T-helper 1 cell (primary cell): ENCODE results near the gene NKD1.

ENCODE experiments used
- DNase-seq, 5 donors: peaks; one replicate each; pipeline ENCODE4 v3.0.0-alpha.2; 2012 to 2020

Gene NKD1

DNA sequence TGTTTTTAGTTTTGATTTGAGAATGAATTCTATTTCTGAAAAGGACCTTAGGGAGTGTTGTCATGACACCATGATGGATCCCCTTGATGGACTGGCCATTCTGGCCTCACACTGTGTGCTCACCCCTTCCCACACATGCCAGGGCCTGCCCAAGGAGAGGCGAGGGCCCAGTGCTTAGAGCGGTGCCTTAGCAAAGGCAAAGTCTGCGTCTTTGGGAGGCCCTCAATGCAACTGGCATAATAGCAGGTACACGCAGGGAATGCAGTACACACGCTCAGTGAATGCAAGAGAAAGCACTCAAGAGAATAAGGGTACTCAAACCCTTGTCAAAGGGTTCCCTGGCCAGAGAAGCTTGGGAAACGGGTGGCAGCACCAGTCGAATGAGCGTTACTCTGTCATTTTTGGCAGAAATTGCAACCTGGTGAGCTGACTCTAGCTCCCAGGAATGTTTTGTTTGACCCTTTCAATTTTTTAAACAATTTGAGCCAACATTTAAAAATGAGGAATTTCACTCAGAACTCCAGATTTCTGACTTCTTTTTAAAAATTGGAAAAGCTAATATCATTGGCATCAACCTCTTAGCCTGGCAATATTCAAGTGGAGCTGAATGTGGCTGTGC, 32.1 kb downstream of the NKD1 start:
- no peak for DNase-seq

GRCh38 chr16:50581845-50582244, 33.6 kb downstream of the NKD1 start:
- DNase-seq = no peak

DNA sequence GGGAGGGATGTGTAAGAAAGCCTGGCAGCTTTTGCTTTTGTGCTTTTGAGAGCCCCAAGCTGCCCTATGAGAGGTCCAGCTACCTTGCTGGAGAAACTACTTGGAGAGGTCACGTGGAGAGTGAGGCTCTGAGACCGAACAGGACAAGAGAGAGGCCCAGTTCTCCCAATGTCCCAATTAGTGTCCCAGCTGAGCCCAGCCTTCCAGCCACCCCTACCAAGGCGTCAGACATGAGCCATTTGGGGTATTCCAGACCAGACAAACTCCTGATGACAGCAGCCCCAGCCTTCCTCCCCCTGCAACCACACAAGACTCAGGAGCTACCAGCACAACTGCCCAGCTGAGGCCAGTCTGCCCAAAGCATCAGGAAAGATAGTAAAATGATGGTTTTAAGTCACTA, 35.0 kb downstream of the NKD1 start:
- DNase-seq = no peak

- no peak for DNase-seq
Measured at GRCh38 chr16:50584033-50584722, 36.0 kb downstream of the NKD1 start.

GRCh38 chr16:50585331-50585776, 37.2 kb downstream of the NKD1 start:
- no peak for DNase-seq

GRCh38 chr16:50587543-50587942, 39.3 kb downstream of the NKD1 start:
- no peak for DNase-seq

GRCh38 chr16:50588276-50588675, 40.1 kb downstream of the NKD1 start:
- DNase-seq = no peak

DNA sequence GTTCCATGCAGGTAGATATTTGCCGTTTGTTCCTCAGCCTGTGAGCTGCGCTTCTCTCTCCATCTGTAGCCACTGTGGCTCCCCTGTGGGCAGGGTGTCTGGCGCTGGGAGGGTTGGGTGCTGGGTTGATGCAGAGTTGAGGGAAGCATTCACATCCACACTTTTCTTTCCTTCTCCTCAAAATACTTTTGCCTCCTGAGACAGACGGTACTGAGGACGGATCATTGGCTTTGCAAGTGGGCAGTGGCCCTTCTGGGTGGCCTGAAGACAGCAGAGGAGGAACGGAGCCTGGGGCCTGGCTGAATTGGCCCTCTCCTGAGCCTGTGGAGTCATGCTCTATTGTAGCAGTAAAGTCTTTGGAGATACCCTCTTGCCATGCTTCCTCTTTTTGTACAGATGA, 43.0 kb downstream of the NKD1 start:
- no peak for DNase-seq

GRCh38 chr16:50591800-50592771, 43.9 kb downstream of the NKD1 start:
- DNase-seq = no peak

GRCh38 chr16:50592996-50593395, 44.8 kb downstream of the NKD1 start:
- no peak for DNase-seq

DNA sequence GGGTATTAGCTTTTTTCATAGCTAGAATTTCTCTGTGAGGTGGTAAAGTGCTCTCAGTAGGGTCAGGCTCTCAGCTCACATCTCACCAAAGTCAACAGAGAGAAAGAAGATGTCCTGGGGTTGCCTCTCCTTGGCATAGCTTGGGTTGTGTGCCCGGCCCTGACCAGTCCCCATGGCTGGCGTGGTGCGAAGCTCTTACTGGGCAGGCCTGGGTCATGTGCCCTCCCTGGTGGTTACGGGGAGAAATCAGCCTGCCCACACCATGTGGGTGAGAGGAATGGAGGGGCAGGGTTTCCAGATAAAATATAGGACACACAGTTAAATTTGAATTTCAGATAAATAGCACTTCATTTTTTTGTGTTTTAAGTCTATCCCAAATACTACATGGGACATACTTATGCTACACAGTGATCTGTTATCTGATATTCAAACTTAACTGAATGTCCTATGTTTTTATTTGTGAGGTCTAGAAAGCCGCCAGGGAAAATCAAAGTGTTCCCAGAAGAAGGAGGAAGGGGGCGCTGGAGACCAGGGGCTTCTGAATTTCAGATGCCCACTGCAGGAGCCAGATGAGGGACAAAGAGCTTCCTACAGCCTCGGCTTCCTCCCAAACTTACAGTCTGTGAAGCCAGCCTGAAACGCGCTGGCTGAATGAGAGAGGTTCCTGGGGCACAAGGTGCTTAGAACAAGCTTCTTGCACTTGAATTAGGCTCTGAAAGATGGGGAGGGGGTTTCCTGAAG, 45.4 kb downstream of the NKD1 start:
- DNase-seq = no peak

- no peak for DNase-seq
Measured at GRCh38 chr16:50594308-50595260, 46.4 kb downstream of the NKD1 start.

GRCh38 chr16:50595859-50596258, 47.7 kb downstream of the NKD1 start:
- DNase-seq = no peak

DNA sequence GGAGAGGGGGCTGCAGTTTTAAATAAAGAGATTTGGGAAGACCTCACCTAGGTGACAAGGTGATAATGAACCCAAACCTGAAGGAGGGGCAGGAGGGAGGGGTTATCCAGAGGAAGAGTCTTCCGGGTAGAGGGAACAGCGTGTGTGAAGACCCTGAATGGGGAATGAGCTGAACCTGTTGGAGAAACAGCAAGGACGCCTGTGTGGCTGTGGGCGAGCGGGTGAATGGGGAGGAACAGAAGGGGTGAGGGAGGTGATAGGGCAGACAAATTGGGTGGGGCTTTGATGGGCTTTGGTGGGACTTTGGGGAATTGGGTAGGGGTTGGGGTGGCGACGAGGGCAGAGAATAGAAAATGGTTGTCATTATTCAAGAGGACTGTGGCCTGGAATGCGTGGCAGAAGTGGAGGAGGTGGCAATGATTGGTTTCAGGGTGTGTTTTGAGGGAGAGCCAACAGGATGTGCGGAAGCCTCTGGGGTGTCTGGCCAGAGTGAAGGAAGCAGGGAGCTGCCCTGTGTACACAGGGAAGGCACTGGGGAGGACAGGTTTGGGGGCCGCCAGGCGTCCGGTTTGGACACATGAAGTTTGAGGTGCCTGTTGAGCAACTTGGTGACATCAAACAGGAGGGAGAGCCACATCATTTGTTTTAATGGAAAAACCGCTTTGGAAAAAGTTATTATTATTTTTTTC, 48.7 kb downstream of the NKD1 start:
- no peak for DNase-seq

DNA sequence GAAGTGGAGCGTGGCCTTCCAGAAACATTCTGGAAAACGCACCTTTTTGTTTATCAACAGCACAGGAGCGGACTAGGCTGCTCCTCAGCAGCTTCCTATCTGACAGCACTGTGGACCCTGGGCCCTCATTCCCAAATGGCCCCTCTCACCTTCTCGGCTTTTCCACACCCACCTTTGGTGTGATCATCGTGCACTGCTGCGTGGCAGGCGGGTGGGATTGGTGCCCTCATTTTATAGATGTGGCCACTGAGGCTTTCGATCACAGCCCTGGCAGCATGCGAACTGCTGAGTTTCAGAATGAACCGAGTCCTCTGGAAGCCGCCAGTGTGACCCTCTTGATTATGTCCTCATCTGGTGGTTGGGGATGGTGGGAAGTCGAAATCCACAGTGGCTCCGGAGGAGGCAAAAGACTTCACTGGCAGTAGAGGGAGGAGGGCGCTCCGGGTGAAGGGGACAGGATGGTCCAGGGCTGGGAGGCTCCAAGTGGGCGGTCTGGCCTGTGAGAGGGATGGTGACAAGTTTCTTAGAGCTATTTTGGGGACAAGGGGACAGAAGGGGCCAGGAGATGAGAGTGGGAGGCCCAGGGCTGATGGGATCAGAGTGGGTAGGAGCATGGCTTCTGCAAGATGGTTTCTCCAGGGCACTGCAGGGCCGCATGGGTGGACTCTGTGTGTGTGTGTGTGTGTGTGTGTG, 49.5 kb downstream of the NKD1 start:
- no peak for DNase-seq

GRCh38 chr16:50598256-50598894, 50.2 kb downstream of the NKD1 start:
- no peak for DNase-seq

DNA sequence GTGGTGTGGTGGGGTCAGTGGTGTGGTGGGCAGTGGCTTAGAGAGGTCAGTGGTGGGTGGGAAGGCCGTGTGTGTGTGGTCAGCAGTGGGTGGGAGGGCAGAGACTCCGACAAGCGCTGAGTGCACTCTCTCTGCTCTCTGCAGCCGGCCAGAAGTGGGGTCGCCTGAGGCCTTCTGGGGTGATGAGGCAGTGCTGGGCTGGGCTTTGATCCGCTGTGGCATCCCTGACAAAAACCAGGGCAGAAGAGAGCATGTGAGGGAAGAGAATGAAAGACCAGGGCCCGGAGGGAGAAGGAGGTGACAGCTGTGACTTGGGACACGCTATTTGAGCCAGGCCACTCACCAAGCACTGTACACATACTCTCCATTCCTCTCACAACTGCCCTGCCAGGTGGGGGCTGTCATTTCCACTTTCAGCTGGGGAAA, 50.8 kb downstream of the NKD1 start:
- no peak for DNase-seq

DNA sequence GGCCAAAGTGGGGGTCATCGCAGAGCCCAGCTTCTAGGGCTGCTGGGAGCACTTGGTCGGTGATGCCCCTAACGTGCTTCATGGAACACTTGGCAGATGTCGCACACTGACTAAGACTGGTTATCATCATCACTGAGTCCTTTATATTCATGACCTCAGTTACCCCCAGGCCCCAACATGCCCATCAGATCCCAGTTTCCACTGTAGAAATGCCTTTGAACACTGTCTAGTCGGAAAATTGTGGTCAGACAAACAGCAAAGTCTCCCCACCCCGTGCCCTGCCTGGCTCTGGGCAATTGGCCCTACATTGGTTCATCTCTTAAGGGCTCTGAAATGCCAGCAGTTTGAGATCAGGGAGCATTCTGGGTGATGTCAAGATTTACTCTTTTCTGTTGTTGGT, 51.3 kb downstream of the NKD1 start:
- DNase-seq = no peak

GRCh38 chr16:50600582-50601283, 52.5 kb downstream of the NKD1 start:
- no peak for DNase-seq
